Measurements from ENCODE around the gene PSAP. TPM values are rescaled to one million over a fixed set of nuclear protein-coding genes. Genes with fewer than 3 reads are reported as not detected.

PSAP gene
- total RNA-seq, 4 donors from 2014 or later = 425 to 693 (median 495) TPM

DNA sequence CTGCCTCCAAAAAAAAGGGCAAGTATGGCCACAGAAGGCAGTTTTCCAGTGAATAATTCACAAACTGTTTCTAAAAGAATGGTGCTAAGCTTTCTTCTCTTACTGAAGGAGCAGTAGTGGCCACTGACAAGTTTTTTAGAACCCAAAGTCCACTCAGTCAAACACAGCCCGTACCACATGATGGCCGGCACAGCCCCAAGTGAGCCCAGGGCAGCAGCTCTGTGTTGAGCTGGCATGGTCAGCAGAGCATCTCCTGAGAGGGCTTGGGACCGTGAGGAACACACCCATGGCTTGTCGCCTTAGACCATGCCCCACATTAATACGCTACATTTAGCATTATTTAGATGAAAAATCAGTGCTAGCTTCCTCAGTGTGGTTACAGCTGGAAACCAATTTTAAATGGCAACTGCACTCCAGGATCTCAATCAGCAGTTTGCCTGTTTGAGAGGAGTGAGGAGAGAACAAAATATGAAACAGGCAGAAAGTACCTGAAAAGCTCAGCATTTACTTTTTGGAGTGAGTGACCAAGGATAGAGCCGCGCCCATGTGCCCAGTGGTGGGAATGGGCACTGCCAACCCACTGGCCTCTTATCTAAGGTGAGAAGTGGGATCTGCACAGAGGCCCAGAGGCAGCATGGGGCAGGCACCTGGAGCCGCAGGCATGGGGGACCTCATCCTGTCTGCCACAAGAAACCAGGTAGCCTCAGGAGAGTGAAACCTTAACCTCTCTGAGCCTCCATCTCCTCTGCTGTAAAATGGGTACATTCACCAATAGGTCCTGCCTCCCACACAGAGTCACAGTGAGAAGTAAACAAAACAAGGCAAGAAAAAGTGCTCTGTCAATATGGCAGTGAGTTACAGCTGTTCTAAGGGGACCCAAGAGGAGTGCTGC, 17.4 kb downstream of the PSAP start:
- no peak for TF ChIP-seq POLR2A (IDR thresholded peaks at IDR 0.05)
- TF ChIP-seq, protein P1, sequence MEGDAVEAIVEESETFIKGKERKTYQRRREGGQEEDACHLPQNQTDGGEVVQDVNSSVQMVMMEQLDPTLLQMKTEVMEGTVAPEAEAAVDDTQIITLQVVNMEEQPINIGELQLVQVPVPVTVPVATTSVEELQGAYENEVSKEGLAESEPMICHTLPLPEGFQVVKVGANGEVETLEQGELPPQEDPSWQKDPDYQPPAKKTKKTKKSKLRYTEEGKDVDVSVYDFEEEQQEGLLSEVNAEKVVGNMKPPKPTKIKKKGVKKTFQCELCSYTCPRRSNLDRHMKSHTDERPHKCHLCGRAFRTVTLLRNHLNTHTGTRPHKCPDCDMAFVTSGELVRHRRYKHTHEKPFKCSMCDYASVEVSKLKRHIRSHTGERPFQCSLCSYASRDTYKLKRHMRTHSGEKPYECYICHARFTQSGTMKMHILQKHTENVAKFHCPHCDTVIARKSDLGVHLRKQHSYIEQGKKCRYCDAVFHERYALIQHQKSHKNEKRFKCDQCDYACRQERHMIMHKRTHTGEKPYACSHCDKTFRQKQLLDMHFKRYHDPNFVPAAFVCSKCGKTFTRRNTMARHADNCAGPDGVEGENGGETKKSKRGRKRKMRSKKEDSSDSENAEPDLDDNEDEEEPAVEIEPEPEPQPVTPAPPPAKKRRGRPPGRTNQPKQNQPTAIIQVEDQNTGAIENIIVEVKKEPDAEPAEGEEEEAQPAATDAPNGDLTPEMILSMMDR (IDR thresholded peaks at IDR 0.05) = no peak
- DNase-seq (ENCODE audit: low spot score in 2 of 2) = no peak
- intact Hi-C loops (cut with DNase I; ENCODE audit: low total_unique reads) = no loop called here
- 93 to 98% methylated on average over 8 of the region's 8 CpGs for WGBS, 2 donors
- H3K4me3 ChIP-seq (ENCODE audit: low read depth, poor library complexity, severe bottlenecking) = no peak overlapping the region

DNA sequence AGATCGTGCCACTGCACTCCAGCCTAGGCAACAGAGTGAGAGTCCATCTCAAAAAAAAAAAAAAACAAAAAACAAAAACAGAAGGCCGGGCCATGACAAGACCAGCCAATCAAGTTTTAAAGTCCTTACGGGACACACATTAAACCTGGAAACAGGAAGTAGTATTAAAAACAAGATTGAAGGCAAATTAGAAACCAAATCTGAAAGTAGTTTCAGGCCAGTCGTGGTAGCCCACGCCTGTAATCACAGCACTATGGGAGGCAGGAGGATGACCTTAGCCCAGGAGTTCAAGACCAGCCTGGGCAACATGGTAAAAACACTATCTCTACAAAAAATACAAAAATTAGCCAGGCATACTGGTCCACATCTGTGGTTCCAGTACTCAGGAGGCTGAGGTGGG, 18.1 kb downstream of the PSAP start:
- TF ChIP-seq POLR2A (IDR thresholded peaks at IDR 0.05) = no peak
- TF ChIP-seq, protein P1 (IDR thresholded peaks at IDR 0.05) = no peak
- intact Hi-C loops (cut with DNase I; ENCODE audit: low total_unique reads) = no loop called here
- WGBS, 2 donors = 84 to 88% methylated on average over 5 of the region's 5 CpGs
- no peak overlapping the region for H3K4me3 ChIP-seq (ENCODE audit: low read depth, poor library complexity, severe bottlenecking)
- DNase-seq (ENCODE audit: low spot score in 2 of 2) = no peak

DNA sequence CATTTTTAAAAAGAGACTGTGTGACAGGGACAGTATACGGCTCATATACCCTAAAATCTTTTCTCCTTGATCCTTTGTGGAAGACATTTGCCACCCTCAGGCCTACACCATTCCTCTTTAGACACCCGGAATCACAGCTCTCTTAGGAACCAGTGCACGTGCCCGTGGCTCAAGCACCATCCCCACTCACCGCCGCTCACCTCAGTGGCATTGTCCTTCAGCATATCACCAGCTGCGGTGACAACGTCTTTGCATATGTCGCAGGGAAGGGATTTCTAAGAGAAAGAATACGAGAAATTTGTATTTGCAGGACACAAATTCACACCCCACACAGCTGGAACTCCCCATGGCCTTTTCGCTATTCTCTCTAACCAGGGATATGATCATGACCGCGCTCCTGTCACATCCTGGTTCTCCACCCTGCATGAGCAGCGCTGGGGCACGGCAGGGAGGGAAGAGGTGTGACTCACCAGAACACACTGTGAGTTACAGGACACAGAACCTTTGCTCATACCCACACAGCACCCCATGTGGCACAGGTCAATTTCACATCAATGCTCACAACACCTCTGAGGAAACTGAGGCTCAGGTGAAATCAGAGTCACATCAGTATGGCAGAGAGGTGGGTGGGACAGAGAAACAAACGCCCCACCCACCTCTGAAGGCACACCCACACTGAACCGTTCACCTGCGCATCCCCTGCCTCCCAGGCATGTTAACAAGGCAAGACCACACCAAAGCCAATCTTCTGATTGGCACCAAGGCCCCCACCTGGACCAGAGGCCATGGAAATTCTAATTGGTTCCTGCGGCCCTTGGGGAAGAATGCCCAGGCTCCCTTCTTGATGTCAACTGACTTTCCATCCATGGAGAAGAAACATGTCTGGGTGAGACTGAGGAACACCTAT, 19.2 kb downstream of the PSAP start:
- TF ChIP-seq, protein P1 (IDR thresholded peaks at IDR 0.05) = no peak
- TF ChIP-seq POLR2A (IDR thresholded peaks at IDR 0.05) = no peak
- 85 to 87% methylated on average over 19 of the region's 19 CpGs for WGBS, 2 donors
- intact Hi-C loops (cut with DNase I; ENCODE audit: low total_unique reads) = no loop called here
- DNase-seq (ENCODE audit: low spot score in 2 of 2) = no peak
- H3K4me3 ChIP-seq (ENCODE audit: low read depth, poor library complexity, severe bottlenecking) = no peak overlapping the region

DNA sequence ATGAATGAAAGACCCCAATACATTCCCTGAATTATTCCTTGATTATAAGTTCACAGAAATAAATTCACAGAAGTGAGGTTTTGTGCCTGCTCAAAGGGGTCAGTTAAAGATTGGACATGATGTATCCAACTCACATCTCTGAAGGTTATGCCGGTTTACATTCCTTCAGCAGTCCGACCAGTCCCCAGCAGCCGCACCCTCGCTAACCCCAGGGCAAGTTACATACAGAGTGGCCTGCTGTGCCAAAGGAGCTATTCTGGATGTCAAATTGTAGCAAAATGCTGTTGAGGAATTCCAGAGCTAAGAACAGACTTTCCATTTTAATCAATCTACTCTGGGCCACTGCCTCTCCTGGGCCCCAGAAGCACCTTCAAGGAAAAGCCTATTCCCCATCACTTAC, 20.3 kb downstream of the PSAP start:
- no peak overlapping the region for H3K4me3 ChIP-seq (ENCODE audit: low read depth, poor library complexity, severe bottlenecking)
- 76 to 81% methylated on average over 4 of the region's 4 CpGs for WGBS, 2 donors
- DNase-seq (ENCODE audit: low spot score in 2 of 2) = no peak
- intact Hi-C loops (cut with DNase I; ENCODE audit: low total_unique reads) = no loop called here
- TF ChIP-seq POLR2A (IDR thresholded peaks at IDR 0.05) = no peak
- TF ChIP-seq, protein P1 (IDR thresholded peaks at IDR 0.05) = no peak

DNA sequence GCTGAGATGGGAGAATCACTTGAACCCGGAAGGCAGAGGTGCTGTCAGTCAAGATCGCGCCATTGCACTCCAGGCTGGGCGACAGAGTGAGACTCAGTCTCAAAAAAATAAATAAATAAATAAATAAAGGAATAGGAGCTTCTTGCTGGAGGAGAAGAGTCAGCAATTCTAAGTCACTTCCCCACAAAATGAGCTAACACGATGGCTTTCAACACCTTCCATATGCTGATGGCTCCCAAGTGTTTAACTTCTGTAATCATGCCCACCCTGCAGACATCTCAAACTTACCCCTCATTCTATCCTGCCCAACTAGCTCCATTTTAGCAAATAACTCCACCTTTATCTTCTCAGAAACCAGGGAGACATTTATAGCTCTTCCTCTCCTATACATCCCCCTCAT, 21.2 kb downstream of the PSAP start:
- no peak for DNase-seq (ENCODE audit: low spot score in 2 of 2)
- no peak overlapping the region for H3K4me3 ChIP-seq (ENCODE audit: low read depth, poor library complexity, severe bottlenecking)
- TF ChIP-seq, protein P1 (IDR thresholded peaks at IDR 0.05) = no peak
- TF ChIP-seq POLR2A (IDR thresholded peaks at IDR 0.05) = no peak
- WGBS, 2 donors = 91 to 94% methylated on average over 5 of the region's 5 CpGs
- intact Hi-C loops (cut with DNase I; ENCODE audit: low total_unique reads) = no loop called here
